ENCODE results near the gene XK. TPM values are rescaled to one million over a fixed set of nuclear protein-coding genes. Genes with fewer than 3 reads are reported as not detected.

The XK gene
- total RNA-seq, 1 experiment from 2014 or later: 2.8 TPM

DNA sequence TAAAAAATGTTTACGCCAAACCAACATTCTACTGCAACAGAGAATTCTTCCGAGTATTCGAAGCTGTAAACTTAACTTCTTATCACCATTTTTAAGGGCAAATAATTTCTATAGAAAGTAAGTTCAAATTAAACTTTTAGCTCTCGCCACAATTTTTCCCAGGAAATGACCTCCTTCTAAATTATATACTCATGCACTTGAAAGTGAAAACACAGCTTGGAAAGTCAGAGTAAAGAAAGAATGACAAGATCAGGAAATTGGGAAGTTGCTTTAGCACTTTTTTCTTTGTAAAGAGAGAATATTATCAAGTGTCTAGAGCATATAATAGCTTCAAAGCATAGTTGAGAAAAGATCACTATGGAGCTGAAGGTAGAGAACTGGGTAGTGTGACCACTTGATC, 95.5 kb downstream of the XK start:
- Histone ChIP-seq H3K9me3 (replicated peaks) (no peaks in the 10 kb centered on the region), H3K27ac (no peak overlapping the region), H3K4me1 (replicated peaks) (no peaks in the 10 kb centered on the region), H3K36me3 (no peaks in the 10 kb centered on the region), H3K27me3 (replicated peaks) (no peaks in the 10 kb centered on the region), H3K4me3 (no peak overlapping the region)
- DNase-seq (ENCODE audit: low read depth in 1 of 2, low spot score in 2 of 2): no peak

Other genes starting within 250 kb of the XK start
- gene LANCL3, start 114.1 kb upstream of the XK start, total RNA-seq (2014; rRNA removed; shearing (Covaris generic)): 0.03 TPM in 1 of 2 replicates, not detected in the other
- 0.24 and 0.34 TPM in 2 replicates for gene CYBB, start 94.3 kb downstream of the XK start, total RNA-seq (2014; rRNA removed; shearing (Covaris generic))
- gene DYNLT3, start 161.8 kb downstream of the XK start, total RNA-seq (2014; rRNA removed; shearing (Covaris generic)): 60.0 and 63.7 TPM in 2 replicates